ENCODE results near the gene CHST1. TPM values are rescaled to one million over a fixed set of nuclear protein-coding genes. Genes with fewer than 3 reads are reported as not detected.

CHST1 gene
- polyA plus RNA-seq, 1 experiment: 0.04 TPM

GRCh38 chr11:45647329-45647728 is 18.1 kb downstream of the CHST1 start:
- no peaks in the 10 kb centered on the region for H3K36me3 ChIP-seq (ENCODE audit: control insufficient read depth, insufficient read depth, low read length)
- H3K4me3 ChIP-seq (ENCODE audit: low read depth, low read length): no peak overlapping the region
- no peak for DNase-seq (ENCODE audit: low read depth)
- no peaks in the 10 kb centered on the region; the same call in 1 of the 2 replicates for H3K27me3 ChIP-seq (ENCODE audit: control insufficient read depth, insufficient read depth, low read length)
- POLR2A ChIA-PET: no interaction called here
- TF ChIP-seq, protein P1, sequence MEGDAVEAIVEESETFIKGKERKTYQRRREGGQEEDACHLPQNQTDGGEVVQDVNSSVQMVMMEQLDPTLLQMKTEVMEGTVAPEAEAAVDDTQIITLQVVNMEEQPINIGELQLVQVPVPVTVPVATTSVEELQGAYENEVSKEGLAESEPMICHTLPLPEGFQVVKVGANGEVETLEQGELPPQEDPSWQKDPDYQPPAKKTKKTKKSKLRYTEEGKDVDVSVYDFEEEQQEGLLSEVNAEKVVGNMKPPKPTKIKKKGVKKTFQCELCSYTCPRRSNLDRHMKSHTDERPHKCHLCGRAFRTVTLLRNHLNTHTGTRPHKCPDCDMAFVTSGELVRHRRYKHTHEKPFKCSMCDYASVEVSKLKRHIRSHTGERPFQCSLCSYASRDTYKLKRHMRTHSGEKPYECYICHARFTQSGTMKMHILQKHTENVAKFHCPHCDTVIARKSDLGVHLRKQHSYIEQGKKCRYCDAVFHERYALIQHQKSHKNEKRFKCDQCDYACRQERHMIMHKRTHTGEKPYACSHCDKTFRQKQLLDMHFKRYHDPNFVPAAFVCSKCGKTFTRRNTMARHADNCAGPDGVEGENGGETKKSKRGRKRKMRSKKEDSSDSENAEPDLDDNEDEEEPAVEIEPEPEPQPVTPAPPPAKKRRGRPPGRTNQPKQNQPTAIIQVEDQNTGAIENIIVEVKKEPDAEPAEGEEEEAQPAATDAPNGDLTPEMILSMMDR (IDR thresholded peaks at IDR 0.05; ENCODE audit: insufficient read depth, low read depth, low read length): no peak
- CTCF ChIA-PET: interaction anchor here (1.5 to 3.6 kb wide), 2 partner anchors 8 to 276 kb away, joined by 7 to 22 read pairs; no protein-coding TSS in a partner anchor

GRCh38 chr11:45646275-45646927 is 19.0 kb downstream of the CHST1 start:
- TF ChIP-seq, protein P1 (IDR thresholded peaks at IDR 0.05; ENCODE audit: insufficient read depth, low read depth, low read length): no peak
- H3K27me3 ChIP-seq (ENCODE audit: control insufficient read depth, insufficient read depth, low read length): no peaks in the 10 kb centered on the region
- H3K36me3 ChIP-seq (ENCODE audit: control insufficient read depth, insufficient read depth, low read length): no peaks in the 10 kb centered on the region
- DNase-seq (ENCODE audit: low read depth): no peak
- POLR2A ChIA-PET: no interaction called here
- CTCF ChIA-PET: interaction anchor here (0.5 to 3.6 kb wide), 2 partner anchors 9 to 535 kb away, joined by 3 to 22 read pairs; no protein-coding TSS in a partner anchor
- H3K4me3 ChIP-seq (ENCODE audit: low read depth, low read length): no peak overlapping the region

GRCh38 chr11:45644981-45645889 is 20.2 kb downstream of the CHST1 start:
- POLR2A ChIA-PET: no interaction called here
- CTCF ChIA-PET: interaction anchor here (0.6 to 3.6 kb wide), 2 partner anchors 10 to 42 kb away, joined by 4 to 22 read pairs; no protein-coding TSS in a partner anchor
- Histone ChIP-seq H3K4me3 (ENCODE audit: low read depth, low read length) (no peak overlapping the region), H3K27me3 (ENCODE audit: control insufficient read depth, insufficient read depth, low read length) (no peaks in the 10 kb centered on the region), H3K36me3 (ENCODE audit: control insufficient read depth, insufficient read depth, low read length) (no peaks in the 10 kb centered on the region)
- DNase-seq (ENCODE audit: low read depth): no peak
- TF ChIP-seq, protein P1 (IDR thresholded peaks at IDR 0.05; ENCODE audit: insufficient read depth, low read depth, low read length): no peak

GRCh38 chr11:45643598-45644260 is 21.7 kb downstream of the CHST1 start:
- Histone ChIP-seq H3K4me3 (ENCODE audit: low read depth, low read length) (no peak overlapping the region), H3K36me3 (ENCODE audit: control insufficient read depth, insufficient read depth, low read length) (no peaks in the 10 kb centered on the region), H3K27me3 (ENCODE audit: control insufficient read depth, insufficient read depth, low read length) (no peaks in the 10 kb centered on the region)
- ChIA-PET CTCF (interaction anchor here (1.0 to 3.6 kb wide), 2 partner anchors 8 to 11 kb away, joined by 3 to 22 read pairs; no protein-coding TSS in a partner anchor), POLR2A (no interaction called here)
- DNase-seq (ENCODE audit: low read depth): no peak
- TF ChIP-seq, protein P1 (IDR thresholded peaks at IDR 0.05; ENCODE audit: insufficient read depth, low read depth, low read length): no peak

Measured in BJ (cell line).